PC-3 (cell line): Measurements from ENCODE around the gene SRGN. TPM values are rescaled to one million over a fixed set of nuclear protein-coding genes. Genes with fewer than 3 reads are reported as not detected.

Experiments used
- ATAC-seq: fragments of 200-7000 bp; cut with Tn5 transposase; 2 replicates; pipeline ENCODE4 v1.9.1; 2020; ENCODE audit warnings: mild to moderate bottlenecking, moderate library complexity
- BruUV-seq: library from RNA; stranded (reverse); fragments of 400-500 nt; replicated peaks from 2 replicates; lab custom pipeline; 2021; lab: Mats Ljungman, UMichigan
- CTCF ChIA-PET: fragments of 300-600 bp; sonication (Branson Sonifier 250); formaldehyde crosslinking; loops from one replicate; lab custom pipeline; 2022; ENCODE audit warnings: antibody characterized with exemption; lab: Charles Lee
- POLR2A ChIA-PET: fragments of 300-600 bp; sonication (Branson Sonifier 250); formaldehyde crosslinking; loops from one replicate; lab custom pipeline; 2022; ENCODE audit warnings: antibody characterized with exemption; ENCODE audit not compliant: unreplicated experiment; lab: Charles Lee
- DNase-seq: peaks from one replicate; pipeline ENCODE4 v3.0.0-alpha.2; 2015
- H2AFZ ChIP-seq: fragments of 300-600 bp; sonication (generic); 2 replicates; pipeline ENCODE4 v1.6.0; 2016; ENCODE audit warnings: antibody characterized with exemption, low read length
- H3F3A ChIP-seq: fragments of 300-600 bp; sonication (generic); one replicate; pipeline ENCODE4 v1.6.0; 2017; ENCODE audit warnings: antibody characterized with exemption, low read length, control low read depth, mild to moderate bottlenecking; ENCODE audit not compliant: unreplicated experiment
- H3K27ac ChIP-seq: fragments of 300-600 bp; sonication (generic); 2 replicates; pipeline ENCODE4 v1.5.1; 2016; ENCODE audit warnings: mild to moderate bottlenecking, low read length
- H3K27me3 ChIP-seq: fragments of 300-600 bp; sonication (generic); 2 replicates; pipeline ENCODE4 v1.6.1; 2016; ENCODE audit warnings: low read length, mixed read lengths
- H3K36me3 ChIP-seq: fragments of 300-600 bp; sonication (generic); 2 replicates; pipeline ENCODE4 v1.6.1; 2016; ENCODE audit warnings: low read depth, mixed run types, low read length, mixed read lengths
- H3K4me1 ChIP-seq: fragments of 300-600 bp; sonication (generic); 2 replicates; pipeline ENCODE4 v1.5.1; 2016; ENCODE audit warnings: low read length; ENCODE audit not compliant: insufficient read depth
- H3K4me2 ChIP-seq: fragments of 300-600 bp; sonication (generic); 2 replicates; pipeline ENCODE4 v1.6.0; 2016; ENCODE audit warnings: low read length
- H3K4me3 ChIP-seq: fragments of 300-600 bp; sonication (generic); 2 replicates; pipeline ENCODE4 v1.5.1; 2016; ENCODE audit warnings: mild to moderate bottlenecking, low read length, mixed read lengths
- H3K79me2 ChIP-seq: fragments of 300-600 bp; sonication (generic); 2 replicates; pipeline ENCODE4 v1.6.1; 2017; ENCODE audit warnings: low read length, mixed read lengths
- H3K9ac ChIP-seq: fragments of 300-600 bp; sonication (generic); 2 replicates; pipeline ENCODE4 v1.6.0; 2016; ENCODE audit warnings: mild to moderate bottlenecking, low read length
- H3K9me2 ChIP-seq: fragments of 300-600 bp; sonication (generic); replicated peaks from 2 replicates; pipeline ENCODE4 v1.6.1; 2016; ENCODE audit warnings: mixed run types, low read length, mixed read lengths
- H3K9me3 ChIP-seq: fragments of 300-600 bp; sonication (generic); 2 replicates; pipeline ENCODE4 v1.6.1; 2016; ENCODE audit warnings: low read length, mixed read lengths
- H4K20me1 ChIP-seq: fragments of 300-600 bp; sonication (generic); 2 replicates; pipeline ENCODE4 v1.6.1; 2016; ENCODE audit warnings: low read length, mixed read lengths
- CTCF ChIP-seq: fragments of 300-600 bp; sonication (generic); conservative IDR thresholded peaks from 2 replicates; pipeline ENCODE4 v1.5.1; 2017; ENCODE audit warnings: antibody characterized with exemption, low read depth, mild to moderate bottlenecking, low read length
- EZH2 ChIP-seq: fragments of 300-600 bp; sonication (generic); IDR thresholded peaks from one replicate; pipeline ENCODE4 v1.6.1; 2017; ENCODE audit warnings: antibody characterized with exemption, mild to moderate bottlenecking, low read length; ENCODE audit not compliant: unreplicated experiment
- EZH2phosphoT487 ChIP-seq: fragments of 300-600 bp; sonication (generic); IDR thresholded peaks from 2 replicates; pipeline ENCODE4 v1.6.1; 2018; ENCODE audit warnings: mild to moderate bottlenecking, antibody characterized with exemption, low read length, borderline replicate concordance
- intact Hi-C: fragments of 100-400 bp; cut with micrococcal nuclease; formaldehyde crosslinking; loops from 2 replicates; pipeline ENCODE4 v1.9.0; 2023
- total RNA-seq: library from RNA; depleted of rRNA; stranded (reverse); fragments of >200 nt; gene quantifications from 2 replicates; pipeline ENCODE4 v1.2.3, GENCODE V29; 2014

The SRGN gene
- total RNA-seq, 1 experiment from 2014 or later = 422 TPM

GRCh38 chr10:69075431-69075830 is 12.5 kb upstream of the SRGN start:
- no peak for ATAC-seq
- Histone ChIP-seq H3K27me3 (no peaks in the 10 kb centered on the region), H3K9ac (no peak overlapping the region), H3K36me3 (no peaks in the 10 kb centered on the region), H4K20me1 (no peaks in the 10 kb centered on the region), H3F3A (no peaks in the 10 kb centered on the region), H3K4me1 (no peaks in the 10 kb centered on the region), H2AFZ (no peak overlapping the region), H3K4me2 (no peak overlapping the region), H3K9me3 (no peaks in the 10 kb centered on the region), H3K9me2 (no peaks in the 10 kb centered on the region), H3K27ac (no peak overlapping the region), H3K4me3 (no peak overlapping the region), H3K79me2 (no peaks in the 10 kb centered on the region)
- ChIA-PET CTCF (no interaction called here), POLR2A (no interaction called here)
- no peak for DNase-seq
- no TSS peak for BruUV-seq
- no peak for TF ChIP-seq CTCF
- TF ChIP-seq EZH2phosphoT487 = no peak
- TF ChIP-seq EZH2 = no peak
- intact Hi-C loops = no loop called here

- H3K27me3 ChIP-seq = no peaks in the 10 kb centered on the region
- no peak for ATAC-seq
- no peak for DNase-seq
- H3K9ac ChIP-seq = no peak overlapping the region
- H3F3A ChIP-seq = no peaks in the 10 kb centered on the region
- no peaks in the 10 kb centered on the region for H4K20me1 ChIP-seq
- intact Hi-C loops = no loop called here
- H3K4me3 ChIP-seq = no peak overlapping the region
- no peaks in the 10 kb centered on the region for H3K4me1 ChIP-seq
- H3K79me2 ChIP-seq = no peaks in the 10 kb centered on the region
- H3K4me2 ChIP-seq = no peak overlapping the region
- TF ChIP-seq EZH2 = no peak
- no peak for TF ChIP-seq CTCF
- no peak for TF ChIP-seq EZH2phosphoT487
- ChIA-PET CTCF (no interaction called here), POLR2A (no interaction called here)
- H3K27ac ChIP-seq = no peak overlapping the region
- H3K9me3 ChIP-seq = no peaks in the 10 kb centered on the region
- H3K36me3 ChIP-seq = no peaks in the 10 kb centered on the region
- no peaks in the 10 kb centered on the region for H3K9me2 ChIP-seq
- no TSS peak for BruUV-seq
- no peak overlapping the region for H2AFZ ChIP-seq
Observed at GRCh38 chr10:69078311-69078710, 9.6 kb upstream of the SRGN start.

GRCh38 chr10:69080226-69080625 is 7.7 kb upstream of the SRGN start:
- CTCF ChIA-PET = interaction anchor here (0.7 kb wide), 1 partner anchor 15 kb away, joined by 13 read pairs; no protein-coding TSS in a partner anchor
- intact Hi-C loops = no loop called here
- TF ChIP-seq EZH2 (no peak), CTCF (no peak), EZH2phosphoT487 (no peak)
- no peaks in the 10 kb centered on the region for H3K9me3 ChIP-seq
- ATAC-seq (no peak), DNase-seq (no peak)
- no peak overlapping the region for H3K4me2 ChIP-seq
- no peaks in the 10 kb centered on the region for H3K27me3 ChIP-seq
- no peaks in the 10 kb centered on the region for H4K20me1 ChIP-seq
- no peak overlapping the region for H3K9ac ChIP-seq
- no peak overlapping the region for H3K4me3 ChIP-seq
- no peaks in the 10 kb centered on the region for H3K9me2 ChIP-seq
- no peak overlapping the region for H3K27ac ChIP-seq
- H2AFZ ChIP-seq = no peak overlapping the region
- no peaks in the 10 kb centered on the region for H3F3A ChIP-seq
- H3K4me1 ChIP-seq = no peaks in the 10 kb centered on the region
- H3K36me3 ChIP-seq = no peaks in the 10 kb centered on the region
- H3K79me2 ChIP-seq = no peaks in the 10 kb centered on the region
- POLR2A ChIA-PET = no interaction called here
- BruUV-seq = no TSS peak
